Stimulated activated naive CD4-positive, alpha-beta T cell (primary cell): Measurements from ENCODE around the gene TMEM175.

Experiments
- DNase-seq, 6 experiments: peaks; one replicate each; lab custom pipeline; 2025; lab: John Stamatoyannopoulos, UW

The TMEM175 gene

GRCh38 chr4:1004071-1004418, 71.8 kb downstream of the TMEM175 start:
- no peak for DNase-seq

DNA sequence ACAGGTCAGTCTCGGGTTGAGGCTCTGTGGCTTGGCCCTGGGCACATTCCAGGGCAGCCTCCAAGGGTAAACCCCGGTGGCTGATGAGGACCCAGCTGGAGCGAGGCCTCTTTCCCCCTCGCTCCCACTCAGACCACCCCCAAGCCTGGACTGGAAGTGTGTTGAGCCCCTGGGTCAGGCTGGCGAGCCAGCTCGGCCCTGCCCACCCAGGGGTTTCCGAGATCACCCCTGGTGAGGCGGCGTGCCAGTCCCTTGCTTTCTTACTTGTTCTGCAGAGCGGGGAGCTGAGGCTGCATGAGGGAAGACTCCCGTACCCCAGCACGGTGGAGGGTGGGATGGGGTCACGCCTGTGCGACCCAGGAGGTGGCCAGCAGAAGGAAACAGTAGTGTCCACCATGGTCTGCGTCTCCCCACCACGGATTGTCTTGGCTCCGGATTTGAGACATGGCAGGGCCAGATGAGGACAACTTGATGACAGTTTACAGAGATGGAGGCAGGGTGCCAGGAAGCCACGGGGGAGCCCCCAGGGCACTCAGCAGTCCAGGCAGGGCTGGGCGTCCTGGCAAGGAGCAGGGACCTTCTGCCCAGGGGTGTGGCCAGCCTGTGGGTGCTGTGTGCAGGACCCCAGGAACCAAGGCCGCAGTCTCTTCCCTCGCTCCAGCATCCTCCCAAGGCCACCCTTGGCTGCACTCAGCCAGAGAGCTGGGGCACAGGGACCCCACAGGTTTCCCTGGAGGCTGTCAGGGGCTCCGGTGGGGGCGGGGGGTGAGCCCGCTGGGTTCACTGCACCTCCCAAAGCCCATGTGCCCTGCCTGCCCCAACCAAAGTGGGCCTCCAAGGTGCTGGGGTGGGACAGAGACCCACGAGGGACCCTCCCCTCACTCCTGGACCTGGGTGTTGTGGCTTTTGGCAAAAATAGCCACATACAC, 72.6 kb downstream of the TMEM175 start:
- DNase-seq: no peak

GRCh38 chr4:1006856-1007255, 74.6 kb downstream of the TMEM175 start:
- no peak for DNase-seq
